Mucosa of descending colon (tissue), 3 donors: Measurements from ENCODE around the gene TRANK1. TPM values are rescaled to one million over a fixed set of nuclear protein-coding genes. Genes with fewer than 3 reads are reported as not detected.

Experiments
- ATAC-seq: fragments of 200-7000 bp; cut with Tn5 transposase; one replicate; pipeline ENCODE4 v1.9.1; 2020; ENCODE audit warnings: mild to moderate bottlenecking, moderate library complexity
- DNase-seq, 3 donors: peaks; one replicate each; pipeline ENCODE4 v3.0.0-alpha.2; 2020
- H3K36me3 ChIP-seq: fragments of 200-600 bp; one replicate; pipeline ENCODE4 v1.8.0; 2021; ENCODE audit warnings: low read depth, mild to moderate bottlenecking
- H3K4me1 ChIP-seq: fragments of 200-600 bp; one replicate; pipeline ENCODE4 v1.8.0; 2021; ENCODE audit warnings: low read depth, mild to moderate bottlenecking
- H3K4me3 ChIP-seq: fragments of 200-600 bp; one replicate; pipeline ENCODE4 v1.8.0; 2021; ENCODE audit warnings: mild to moderate bottlenecking
- H3K9me3 ChIP-seq: fragments of 200-600 bp; one replicate; pipeline ENCODE4 v1.8.0; 2021; ENCODE audit warnings: mild to moderate bottlenecking
- CTCF ChIP-seq: fragments of 200-600 bp; IDR thresholded peaks from one replicate; pipeline ENCODE4 v1.8.0; 2022; ENCODE audit warnings: antibody characterized with exemption, mild to moderate bottlenecking
- intact Hi-C, 2 donors: fragments of 100-400 bp; cut with DNase I in 1 of 2; cut with micrococcal nuclease in 1 of 2; formaldehyde crosslinking; loops; one replicate each; pipeline versions ENCODE4 v1.11.0 to v1.11.1; 2022; cut with DNase I, micrococcal nuclease
- total RNA-seq, 3 donors: library from RNA; stranded (reverse); fragmentation: NEBNext Ultra II Directional in 2 of 3; extraction: Animal tissue kit (Norgen Biotek cat#: 25700) in 2 of 3; gene quantifications; one replicate each; pipeline versions ENCODE4 v1.2.1 to v1.2.4, GENCODE V29; 2021 to 2023
- donor health status: DM: no; HTN: no; CAD: no; lungs with moderate emphysema.
- donor health status: DM: no; HTN: no; CAD: no.
- donor health status: DM: no; HTN: yes; CAD: no.

TRANK1 gene
- total RNA-seq, 3 donors from 2014 or later = 78.6 to 163 (median 97.3) TPM

- intact Hi-C loops = no loop called here
- Histone ChIP-seq H3K4me1 (no peaks in the 10 kb centered on the region), H3K4me3 (no peak overlapping the region), H3K9me3 (peaks cover 2% of the 10 kb centered on the region), H3K36me3 (no peaks in the 10 kb centered on the region)
- DNase-seq (no peak), ATAC-seq (no peak)
- no peak for TF ChIP-seq CTCF
Measured at GRCh38 chr3:36804295-36805055, 140.4 kb downstream of the TRANK1 start.

DNA sequence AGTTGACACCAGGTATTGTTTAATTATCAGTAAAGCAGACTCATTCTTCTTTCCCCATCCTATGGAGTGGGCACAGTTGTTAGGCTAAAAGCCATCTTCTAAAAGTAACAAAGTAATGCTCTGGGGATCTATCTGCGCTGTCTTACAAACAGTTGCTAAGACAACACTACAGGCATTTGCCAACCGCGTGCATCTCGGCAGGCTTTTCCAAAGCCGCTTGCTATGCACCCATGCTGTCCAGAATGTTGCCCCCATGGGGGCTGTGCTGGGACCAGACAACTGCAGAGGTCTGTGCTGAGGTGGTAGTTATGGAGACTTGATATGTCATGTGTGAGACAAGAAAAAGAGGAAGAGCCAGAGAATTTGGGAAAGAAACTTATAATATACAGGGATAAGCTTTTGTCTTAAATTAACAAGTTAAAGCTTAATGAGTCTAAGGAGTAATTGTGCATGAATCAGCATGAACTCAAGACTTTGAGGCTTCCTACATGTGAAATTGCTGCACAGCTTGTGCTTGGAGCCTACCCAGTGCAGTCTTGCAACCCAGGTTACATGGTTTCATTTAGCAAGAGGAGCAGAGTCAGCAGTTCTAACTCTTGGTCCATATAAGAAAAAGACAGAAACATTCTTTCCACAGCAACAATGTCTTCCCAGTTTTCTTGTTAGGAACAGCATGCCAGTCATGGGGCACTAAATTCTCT is 141.6 kb downstream of the TRANK1 start:
- no peak for DNase-seq
- Histone ChIP-seq H3K4me3 (no peak overlapping the region), H3K9me3 (peaks cover 4% of the 10 kb centered on the region), H3K4me1 (no peaks in the 10 kb centered on the region), H3K36me3 (no peaks in the 10 kb centered on the region)
- TF ChIP-seq CTCF = no peak
- no peak for ATAC-seq
- intact Hi-C loops = no loop called here

- H3K4me3 ChIP-seq = no peak overlapping the region
- no peak for TF ChIP-seq CTCF
- H3K36me3 ChIP-seq = no peaks in the 10 kb centered on the region
- DNase-seq (no peak), ATAC-seq (no peak)
- intact Hi-C loops = no loop called here
- H3K9me3 ChIP-seq = peaks cover 4% of the 10 kb centered on the region
- H3K4me1 ChIP-seq = no peaks in the 10 kb centered on the region
Measured at GRCh38 chr3:36800533-36801116, 144.2 kb downstream of the TRANK1 start.

DNA sequence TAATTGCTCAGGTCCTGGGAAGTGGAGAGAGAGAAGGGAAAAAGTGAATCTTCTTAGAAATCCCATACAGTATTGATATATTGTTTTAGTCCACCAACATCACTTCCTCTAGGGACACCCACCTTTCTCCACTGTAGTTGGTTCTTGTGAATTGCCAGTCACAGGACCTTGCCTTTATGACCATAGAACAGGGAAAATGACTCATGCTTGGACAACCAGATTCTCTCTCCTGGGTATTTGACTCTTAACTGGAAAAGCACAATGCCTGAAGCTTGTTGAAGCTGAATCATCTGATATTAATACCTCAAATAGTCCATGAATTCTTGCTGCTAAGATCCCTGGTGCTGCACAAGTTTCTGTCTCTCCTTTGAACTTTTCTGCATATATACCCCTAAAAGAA is 148.0 kb downstream of the TRANK1 start:
- intact Hi-C loops = no loop called here
- H3K4me1 ChIP-seq = no peaks in the 10 kb centered on the region
- DNase-seq (no peak), ATAC-seq (no peak)
- H3K4me3 ChIP-seq = no peak overlapping the region
- no peak for TF ChIP-seq CTCF
- peaks cover 2% of the 10 kb centered on the region for H3K9me3 ChIP-seq
- H3K36me3 ChIP-seq = no peaks in the 10 kb centered on the region

DNA sequence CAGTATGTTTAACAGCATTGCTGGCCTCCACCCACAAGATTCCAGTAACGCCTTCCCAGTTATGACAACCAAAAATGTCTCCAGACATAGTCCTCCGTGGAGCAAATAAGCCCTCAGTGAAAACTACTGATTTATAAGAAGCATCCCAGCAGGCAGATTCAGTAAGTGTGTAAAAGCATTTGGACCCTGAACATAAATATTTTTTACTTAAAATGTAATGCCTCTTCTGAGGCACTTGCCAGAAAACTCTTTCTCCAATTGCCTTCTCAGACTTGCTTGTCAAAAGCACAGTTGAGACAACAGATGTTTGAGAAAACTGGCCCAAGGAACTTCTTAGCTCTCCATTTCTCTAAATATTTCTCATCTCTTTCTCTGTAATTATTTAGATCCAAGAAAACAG is 148.7 kb downstream of the TRANK1 start:
- intact Hi-C loops = no loop called here
- DNase-seq (no peak), ATAC-seq (no peak)
- TF ChIP-seq CTCF = no peak
- no peaks in the 10 kb centered on the region for H3K36me3 ChIP-seq
- H3K4me1 ChIP-seq = no peaks in the 10 kb centered on the region
- no peak overlapping the region for H3K4me3 ChIP-seq
- H3K9me3 ChIP-seq = peaks cover 2% of the 10 kb centered on the region
